Urothelium cell line (cell line): Measurements from ENCODE around the gene CDH4.

ENCODE experiments used
- DNase-seq: peaks from one replicate; pipeline ENCODE4 v3.0.0; 2011; ENCODE audit warnings: low spot score, mixed read lengths
- FAIRE-seq: peaks from 2 replicates; lab custom pipeline; 2011; peaks lifted over from hg19 to GRCh38; lab: Jason Lieb, UNC

The CDH4 gene

GRCh38 chr20:61321481-61321880, 69.4 kb downstream of the CDH4 start:
- no peak for FAIRE-seq
- no peak for DNase-seq

- no peak for FAIRE-seq
Observed at GRCh38 chr20:61322151-61322865, 70.2 kb downstream of the CDH4 start.

GRCh38 chr20:61324906-61325305, 72.8 kb downstream of the CDH4 start:
- DNase-seq (no peak), FAIRE-seq (no peak)

More at GRCh38 chr20:61322151-61322865, 70.2 kb downstream of the CDH4 start:
- DNase-seq: no peak

GRCh38 chr20:61325718-61326117, 73.7 kb downstream of the CDH4 start:
- no peak for FAIRE-seq
- DNase-seq: no peak

GRCh38 chr20:61328911-61329558, 77.0 kb downstream of the CDH4 start:
- FAIRE-seq: no peak

GRCh38 chr20:61330441-61330840, 78.4 kb downstream of the CDH4 start:
- DNase-seq (no peak), FAIRE-seq (no peak)

More at GRCh38 chr20:61328911-61329558, 77.0 kb downstream of the CDH4 start:
- DNase-seq: no peak

GRCh38 chr20:61331543-61331942, 79.5 kb downstream of the CDH4 start:
- DNase-seq (no peak), FAIRE-seq (peak; percentile 97)

GRCh38 chr20:61332016-61332975, 80.2 kb downstream of the CDH4 start:
- FAIRE-seq (no peak), DNase-seq (no peak)

GRCh38 chr20:61333484-61334108, 81.5 kb downstream of the CDH4 start:
- DNase-seq (no peak), FAIRE-seq (no peak)

GRCh38 chr20:61340157-61340556, 88.1 kb downstream of the CDH4 start:
- no peak for DNase-seq
- no peak for FAIRE-seq

- FAIRE-seq (no peak), DNase-seq (no peak)
Observed at GRCh38 chr20:61341605-61342004, 89.5 kb downstream of the CDH4 start.

GRCh38 chr20:61343934-61344333, 91.9 kb downstream of the CDH4 start:
- DNase-seq (no peak), FAIRE-seq (no peak)

GRCh38 chr20:61345656-61346055, 93.6 kb downstream of the CDH4 start:
- DNase-seq: no peak
- no peak for FAIRE-seq

GRCh38 chr20:61346996-61347395, 94.9 kb downstream of the CDH4 start:
- FAIRE-seq: no peak

GRCh38 chr20:61347443-61347842, 95.4 kb downstream of the CDH4 start:
- FAIRE-seq (no peak), DNase-seq (no peak)

More at GRCh38 chr20:61346996-61347395, 94.9 kb downstream of the CDH4 start:
- no peak for DNase-seq

- DNase-seq (no peak), FAIRE-seq (no peak)
Observed at GRCh38 chr20:61349447-61350165, 97.5 kb downstream of the CDH4 start.

GRCh38 chr20:61350500-61351250, 98.6 kb downstream of the CDH4 start:
- FAIRE-seq (no peak), DNase-seq (no peak)

- DNase-seq (no peak), FAIRE-seq (no peak)
Observed at GRCh38 chr20:61352346-61353260, 100.5 kb downstream of the CDH4 start.
